HG02759 (cell line): Measurements from ENCODE around the gene INTS11.
A peak's percentile ranks its signal among the peaks of the same experiment; 100 is the strongest.

Experiments
- ATAC-seq: cut with Tn5 transposase; IDR thresholded peaks from one replicate; pipeline ENCODE4 v1.9.1; 2021; ENCODE audit warnings: mild to moderate bottlenecking, moderate library complexity; ENCODE audit not compliant: unreplicated experiment

The INTS11 gene

DNA sequence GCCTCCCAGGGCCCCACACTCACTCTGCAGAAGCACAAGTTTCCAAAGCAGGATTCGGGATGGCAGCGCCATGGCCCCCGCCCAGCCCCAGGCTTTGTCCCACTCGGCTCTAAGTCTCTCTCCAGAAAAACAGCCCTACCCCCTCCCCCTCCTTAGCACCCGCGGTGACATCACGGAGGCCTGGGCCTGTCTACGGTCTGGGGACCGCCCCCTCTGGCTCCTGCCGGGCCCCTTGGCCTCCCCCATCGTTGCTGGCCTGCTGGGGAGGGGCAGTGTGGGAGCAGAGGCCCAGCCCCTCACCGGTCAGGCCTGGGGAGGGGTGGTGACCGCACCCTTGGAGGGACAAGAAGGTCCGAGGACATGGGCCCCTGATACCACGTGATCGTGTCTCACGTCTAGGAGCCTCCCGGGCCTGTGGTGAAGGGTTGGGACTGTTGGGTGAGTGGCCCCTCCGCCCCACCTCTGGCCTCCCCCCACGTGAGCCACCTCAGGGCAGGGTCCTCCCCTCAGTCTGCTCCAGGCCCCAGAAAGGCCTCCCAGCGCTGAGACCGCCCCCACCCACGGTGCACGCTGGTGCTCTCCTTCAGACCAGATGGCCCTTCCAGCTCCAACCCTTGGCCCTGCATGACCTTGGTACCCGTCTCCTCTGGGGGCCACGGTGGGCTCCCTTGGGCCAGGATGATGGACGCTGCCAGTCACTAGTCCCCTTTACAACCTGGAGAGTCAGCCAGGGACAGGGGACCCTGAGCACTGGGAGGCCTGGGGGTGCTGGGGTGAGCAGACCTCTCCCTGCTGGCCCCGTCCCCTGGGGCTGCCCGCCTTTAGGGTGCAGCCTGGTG lies 34.2 kb upstream of the INTS11 start, which contains the start of gene MXRA8:
TSS of gene MXRA8 (minus strand) at position 123 of the 839 bp plus-strand sequence. CDS start at position 72, 51 bp downstream.
- ATAC-seq: no peak

- ATAC-seq: no peak
Measured at GRCh38 chr1:1357871-1358432, 33.5 kb upstream of the INTS11 start.

GRCh38 chr1:1356796-1357401 lies 32.4 kb upstream of the INTS11 start:
- no peak for ATAC-seq

- no peak for ATAC-seq
Measured at GRCh38 chr1:1356166-1356795, 31.8 kb upstream of the INTS11 start.

- no peak for ATAC-seq
Measured at GRCh38 chr1:1355416-1355815, 31.0 kb upstream of the INTS11 start.

GRCh38 chr1:1354271-1355247 lies 30.1 kb upstream of the INTS11 start:
- ATAC-seq: no peak

- ATAC-seq: no peak
Measured at GRCh38 chr1:1353389-1354151, 29.1 kb upstream of the INTS11 start.

DNA sequence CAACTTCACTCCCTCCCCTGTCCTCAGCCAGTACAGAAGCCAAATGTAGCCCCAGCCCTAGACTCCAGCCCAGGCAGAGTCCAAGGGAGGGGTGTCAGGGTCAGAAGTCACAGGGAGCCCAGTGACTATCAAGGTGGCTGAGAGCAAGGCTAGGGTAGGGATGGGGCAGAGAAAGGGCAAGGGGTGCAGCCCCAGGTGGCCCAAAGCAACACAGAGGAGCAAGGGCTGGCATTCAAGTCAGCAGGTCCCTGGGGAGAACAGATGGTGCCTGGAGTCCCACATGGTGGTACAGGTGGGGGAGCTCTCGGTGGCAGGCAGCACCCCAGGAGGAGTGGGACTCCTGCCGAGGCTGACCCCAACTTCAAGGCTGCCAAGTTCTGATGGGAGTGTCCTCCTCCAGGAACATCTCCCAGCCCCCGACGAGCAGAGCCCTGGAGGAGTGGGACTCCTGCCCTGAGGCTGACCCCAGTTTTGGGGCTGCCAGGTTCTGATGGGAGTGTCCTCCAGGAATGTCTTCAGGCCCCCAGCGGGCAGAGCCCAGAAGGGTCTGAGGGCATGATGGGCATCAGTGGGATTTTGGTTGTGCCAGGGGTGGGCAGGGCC lies 28.4 kb upstream of the INTS11 start:
- no peak for ATAC-seq

DNA sequence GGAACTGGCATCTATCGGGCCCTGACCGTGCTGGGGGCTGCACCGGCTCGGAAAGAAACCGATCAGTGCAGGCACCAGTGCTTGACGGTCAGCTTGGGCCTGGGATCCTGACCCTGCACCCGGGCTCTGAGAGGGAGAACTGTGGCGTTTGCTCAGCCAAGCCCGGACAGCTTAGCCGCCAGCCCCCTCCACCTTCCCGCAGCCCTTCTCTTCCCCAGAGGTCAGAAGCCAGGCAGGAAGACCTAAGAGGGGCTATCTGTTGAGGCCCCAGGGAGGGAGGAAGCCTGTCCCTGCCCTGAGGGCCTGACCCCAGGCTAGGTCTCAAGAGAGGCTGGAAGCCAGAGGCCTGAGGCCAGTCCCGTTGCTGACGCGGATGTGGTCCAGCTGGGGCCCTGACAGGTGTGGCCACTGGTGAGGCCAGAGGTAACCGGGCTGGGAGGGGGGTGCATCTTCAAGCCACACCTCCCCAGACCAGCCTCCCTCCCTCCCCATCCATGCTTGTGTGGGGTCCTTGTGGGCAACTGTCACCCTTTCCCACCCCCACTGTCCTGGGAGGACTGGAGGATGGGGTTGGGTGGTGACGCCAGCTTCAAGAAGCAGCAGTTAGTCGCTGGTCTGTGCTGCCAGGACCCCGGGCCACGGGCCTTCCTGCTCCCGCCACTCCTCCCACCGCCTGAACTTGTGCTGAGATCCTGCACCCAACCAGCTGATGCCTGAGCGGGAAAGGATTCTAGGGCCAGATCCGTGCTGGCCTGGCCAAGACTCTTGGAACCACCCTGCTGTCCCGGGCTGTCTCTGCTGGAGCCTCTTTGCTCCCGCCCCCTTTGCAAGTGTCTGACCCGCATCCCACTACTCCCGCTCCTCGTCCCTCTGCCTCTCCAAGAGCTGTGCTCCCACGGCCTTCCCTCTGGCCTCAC lies 27.3 kb upstream of the INTS11 start:
- no peak for ATAC-seq

GRCh38 chr1:1349256-1350012 lies 25.0 kb upstream of the INTS11 start, which contains the start of gene DVL1:
Gene DVL1 (minus strand): TSS chr1:1349418. CDS start chr1:1349065, 353 bp downstream.
- peak; percentile 72 for ATAC-seq

DNA sequence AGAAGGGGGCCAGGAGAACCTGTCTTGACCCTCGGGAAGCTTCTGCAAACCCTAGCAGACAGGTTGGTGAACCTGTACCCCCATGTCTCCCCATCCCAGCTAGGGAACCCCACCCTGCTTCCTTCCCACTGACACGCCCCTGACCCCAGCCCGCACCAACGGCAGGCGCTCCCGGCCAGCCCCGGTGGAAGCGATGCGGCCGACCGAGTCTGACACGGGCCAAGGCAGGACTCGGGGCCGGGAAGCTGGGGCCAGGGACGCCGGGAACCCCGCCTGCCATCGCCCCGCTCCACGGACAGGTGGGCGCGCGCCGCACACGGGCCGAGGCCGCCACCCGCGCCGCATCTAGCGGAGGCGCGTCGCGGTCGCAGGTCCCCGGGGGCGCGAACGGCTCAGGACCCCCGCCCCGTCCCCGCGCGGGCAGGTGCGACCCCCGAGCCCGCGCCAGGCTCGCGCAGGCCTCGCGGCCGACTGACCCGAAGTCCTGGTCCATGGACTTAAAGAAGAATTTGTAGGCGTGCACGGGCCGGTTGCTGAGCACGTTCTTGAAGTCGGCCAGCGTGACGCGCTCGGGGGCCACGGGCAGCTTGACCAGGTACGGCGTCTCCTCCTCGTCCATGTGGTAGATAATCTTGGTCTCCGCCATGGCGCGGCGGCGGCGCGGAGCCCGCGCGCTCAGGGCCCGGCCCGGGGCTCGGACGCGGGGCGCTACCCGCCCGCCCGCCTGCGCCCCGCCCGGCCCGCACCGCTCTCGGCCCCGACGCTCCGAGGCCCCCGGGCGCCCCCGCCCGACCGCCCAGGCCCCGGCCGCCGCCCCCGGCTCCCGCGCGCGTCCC lies 24.2 kb upstream of the INTS11 start:
- ATAC-seq: peak; percentile 40

DNA sequence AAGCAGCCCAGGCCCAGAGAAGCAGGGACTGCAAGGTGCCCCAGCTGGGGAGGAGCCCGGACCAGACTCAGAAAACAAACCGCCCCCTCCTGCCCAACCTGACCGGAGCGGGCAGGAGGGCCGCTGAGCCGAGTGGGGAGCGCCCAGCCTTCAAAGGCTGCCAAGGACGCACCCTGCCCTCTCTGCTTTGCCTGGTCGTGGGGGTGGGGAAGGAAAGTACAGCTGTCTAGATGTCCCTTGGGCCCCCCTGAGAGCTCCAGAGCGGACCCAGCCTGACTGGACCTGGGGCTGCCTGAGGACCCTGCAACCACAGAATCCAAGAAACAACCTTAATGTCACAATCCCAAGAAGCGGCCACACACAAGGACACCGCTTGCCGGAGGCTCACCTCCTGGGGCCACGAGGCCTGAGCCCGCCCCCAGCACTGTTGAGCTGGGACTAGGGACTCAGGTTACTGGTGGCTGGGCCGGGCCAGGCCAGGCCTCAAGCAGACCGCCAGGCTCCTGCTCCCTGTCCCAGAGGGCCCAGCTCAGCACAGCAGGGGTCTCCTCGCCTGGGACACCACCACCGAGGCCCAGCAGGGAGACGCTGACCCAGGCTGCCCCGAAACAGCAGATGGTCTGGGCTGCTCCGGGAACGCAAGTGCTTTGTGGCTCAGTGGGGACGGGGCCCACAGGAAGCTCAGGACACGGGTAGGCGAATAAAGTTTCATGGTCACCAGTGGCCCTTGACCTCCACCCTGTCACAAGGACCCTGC lies 23.4 kb upstream of the INTS11 start:
- no peak for ATAC-seq

GRCh38 chr1:1347026-1347595 lies 22.7 kb upstream of the INTS11 start:
- no peak for ATAC-seq

DNA sequence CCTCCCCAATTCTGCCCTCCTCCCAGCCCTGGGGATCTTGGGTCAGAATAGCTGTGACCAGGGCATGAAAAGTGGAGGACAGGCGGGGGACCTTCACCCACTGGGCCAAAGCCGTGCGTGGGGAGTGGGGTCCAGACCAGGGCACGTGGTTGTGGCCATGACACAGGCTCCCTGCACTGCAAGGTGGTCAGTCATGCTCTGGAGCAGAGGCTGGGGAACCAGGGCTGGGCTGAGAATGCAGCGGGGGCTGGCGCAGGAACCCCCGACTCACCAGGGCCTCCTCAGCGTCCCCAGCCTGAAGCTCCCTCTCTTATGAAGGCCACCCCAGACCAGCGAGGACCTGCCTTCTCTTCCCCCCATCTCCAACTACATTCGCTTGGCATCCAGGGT lies 22.0 kb upstream of the INTS11 start:
- ATAC-seq: no peak

- ATAC-seq: no peak
Measured at GRCh38 chr1:1345860-1346500, 21.5 kb upstream of the INTS11 start.
